Measurements from ENCODE around the gene ARL6.

The ARL6 gene, protein sequence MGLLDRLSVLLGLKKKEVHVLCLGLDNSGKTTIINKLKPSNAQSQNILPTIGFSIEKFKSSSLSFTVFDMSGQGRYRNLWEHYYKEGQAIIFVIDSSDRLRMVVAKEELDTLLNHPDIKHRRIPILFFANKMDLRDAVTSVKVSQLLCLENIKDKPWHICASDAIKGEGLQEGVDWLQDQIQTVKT

DNA sequence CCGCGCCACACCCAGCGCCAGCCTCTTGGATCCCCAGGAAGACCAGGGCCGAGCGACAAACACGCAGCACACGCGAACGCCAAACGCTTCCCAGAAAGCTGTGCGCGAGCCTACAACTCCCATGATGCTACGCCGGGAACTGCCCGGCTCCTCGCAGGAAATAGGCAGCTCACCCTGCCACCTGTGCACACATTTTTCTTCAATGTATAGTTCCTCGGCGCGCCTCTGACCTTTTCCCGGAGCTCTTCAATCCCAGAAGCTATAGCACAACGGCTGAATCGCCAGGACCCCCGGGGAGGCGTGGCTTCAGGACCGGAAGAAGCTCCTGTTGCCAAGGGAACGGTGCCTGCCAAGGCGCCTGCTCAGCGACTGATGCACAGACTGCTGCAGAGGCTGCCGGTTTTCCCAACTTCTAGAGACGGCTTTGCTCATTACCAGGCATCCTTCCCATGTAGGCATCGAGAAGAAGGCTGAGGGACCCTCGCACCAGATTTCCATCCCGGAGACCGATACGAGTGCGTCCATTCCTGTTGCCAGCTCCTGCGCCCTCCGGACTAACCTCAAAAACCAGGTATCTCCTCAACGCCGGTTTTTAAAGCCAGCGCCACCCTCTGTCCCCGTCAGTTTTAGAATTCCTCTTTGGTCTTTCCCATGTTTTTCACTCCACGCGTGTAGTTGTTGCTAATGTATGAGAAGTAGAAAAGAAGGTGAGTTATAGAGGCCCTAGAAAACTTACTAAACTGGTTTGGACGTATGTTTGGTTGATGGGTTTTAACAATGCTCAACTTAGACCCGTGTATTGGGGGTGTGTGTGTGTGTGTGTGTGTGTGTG is at the start of gene ARL6:
Gene ARL6, plus strand, starts transcription at position 352 of the 832 bp plus-strand sequence. CDS start 3,350 bp downstream, outside the sequence.
- DNase-seq (ENCODE audit: low spot score): peak; percentile 74
- Mint-ChIP-seq H3K36me3 (ENCODE audit: low read depth) (no peaks in the 10 kb centered on the region), H3K4me3 (peak within 1 kb of the TSS; percentile 97), H3K27me3 (ENCODE audit: low read depth) (peaks cover 4% of the 10 kb centered on the region), H3K27ac (peak within 1 kb of the TSS; percentile 89), H3K4me1 (ENCODE audit: low read depth) (peaks cover 21% of the 10 kb centered on the region), H3K9me3 (no peaks in the 10 kb centered on the region)

- H3K27ac Mint-ChIP-seq: no peak overlapping the region
Measured at GRCh38 chr3:97719156-97719821, 45.3 kb upstream of the ARL6 start.

GRCh38 chr3:97720417-97720816 is 44.1 kb upstream of the ARL6 start:
- Mint-ChIP-seq H3K27ac (no peak overlapping the region), H3K4me3 (no peak overlapping the region), H3K27me3 (ENCODE audit: low read depth) (peaks cover 4% of the 10 kb centered on the region), H3K9me3 (no peaks in the 10 kb centered on the region), H3K4me1 (ENCODE audit: low read depth) (no peaks in the 10 kb centered on the region), H3K36me3 (ENCODE audit: low read depth) (no peaks in the 10 kb centered on the region)
- no peak for DNase-seq (ENCODE audit: low spot score)

More at GRCh38 chr3:97719156-97719821, 45.3 kb upstream of the ARL6 start:
- no peak overlapping the region for H3K4me3 Mint-ChIP-seq
- H3K9me3 Mint-ChIP-seq: no peaks in the 10 kb centered on the region
- DNase-seq (ENCODE audit: low spot score): peak; percentile 41
- H3K27me3 Mint-ChIP-seq (ENCODE audit: low read depth): peaks cover 4% of the 10 kb centered on the region
- H3K4me1 Mint-ChIP-seq (ENCODE audit: low read depth): no peaks in the 10 kb centered on the region
- H3K36me3 Mint-ChIP-seq (ENCODE audit: low read depth): no peaks in the 10 kb centered on the region

GRCh38 chr3:97721446-97721845 is 43.1 kb upstream of the ARL6 start:
- Mint-ChIP-seq H3K4me3 (no peak overlapping the region), H3K27me3 (ENCODE audit: low read depth) (peaks cover 4% of the 10 kb centered on the region), H3K4me1 (ENCODE audit: low read depth) (no peaks in the 10 kb centered on the region), H3K36me3 (ENCODE audit: low read depth) (no peaks in the 10 kb centered on the region), H3K27ac (no peak overlapping the region), H3K9me3 (no peaks in the 10 kb centered on the region)
- DNase-seq (ENCODE audit: low spot score): no peak

GRCh38 chr3:97736928-97737327 is 27.6 kb upstream of the ARL6 start:
- Mint-ChIP-seq H3K4me3 (no peak overlapping the region), H3K27me3 (ENCODE audit: low read depth) (peaks cover 9% of the 10 kb centered on the region), H3K36me3 (ENCODE audit: low read depth) (no peaks in the 10 kb centered on the region), H3K9me3 (no peaks in the 10 kb centered on the region), H3K4me1 (ENCODE audit: low read depth) (peaks cover 2% of the 10 kb centered on the region), H3K27ac (no peak overlapping the region)
- no peak for DNase-seq (ENCODE audit: low spot score)

DNA sequence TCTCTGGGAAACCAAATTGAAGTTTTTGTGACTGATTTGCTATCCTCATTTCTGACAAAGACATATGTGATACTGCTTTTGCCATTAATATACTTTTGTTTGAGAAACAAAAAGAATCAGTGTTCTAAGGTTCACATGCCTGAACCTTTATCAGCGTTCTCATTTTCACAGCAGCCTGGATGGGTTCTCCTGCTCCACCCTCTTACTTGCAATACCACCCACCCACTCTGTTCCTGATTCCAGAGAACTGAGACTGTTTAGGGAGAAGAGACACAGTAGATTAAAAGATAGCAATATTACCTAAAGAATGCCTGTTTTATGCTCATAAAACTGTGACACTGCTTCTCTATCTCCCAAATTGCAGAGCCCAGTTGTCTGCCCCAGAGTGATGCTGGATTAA is 25.8 kb upstream of the ARL6 start:
- Mint-ChIP-seq H3K36me3 (ENCODE audit: low read depth) (no peaks in the 10 kb centered on the region), H3K9me3 (no peaks in the 10 kb centered on the region), H3K4me1 (ENCODE audit: low read depth) (peaks cover 2% of the 10 kb centered on the region), H3K4me3 (no peak overlapping the region), H3K27ac (no peak overlapping the region), H3K27me3 (ENCODE audit: low read depth) (peaks cover 9% of the 10 kb centered on the region)
- no peak for DNase-seq (ENCODE audit: low spot score)

DNA sequence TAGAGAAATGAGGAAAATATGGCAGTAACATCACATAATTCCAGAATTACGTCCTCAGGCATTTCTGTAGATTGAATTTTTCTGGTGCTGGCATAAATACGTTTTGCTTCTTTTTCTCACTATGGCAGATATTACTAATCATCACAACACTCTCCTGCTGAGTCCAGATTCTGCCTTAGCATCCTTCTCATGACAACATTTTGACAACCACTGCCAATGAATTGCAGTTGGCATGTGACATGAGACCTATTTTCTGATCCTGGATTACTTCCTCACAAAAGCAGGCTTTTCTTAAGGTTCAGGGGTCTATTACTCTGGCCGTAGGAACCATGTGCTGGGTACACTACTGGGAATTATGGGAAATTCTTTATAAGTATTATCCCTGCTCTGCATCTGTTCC is 22.5 kb upstream of the ARL6 start:
- H3K4me1 Mint-ChIP-seq (ENCODE audit: low read depth): no peaks in the 10 kb centered on the region
- no peak overlapping the region for H3K4me3 Mint-ChIP-seq
- H3K27ac Mint-ChIP-seq: no peak overlapping the region
- H3K27me3 Mint-ChIP-seq (ENCODE audit: low read depth): peaks cover 8% of the 10 kb centered on the region
- no peak for DNase-seq (ENCODE audit: low spot score)
- no peaks in the 10 kb centered on the region for H3K9me3 Mint-ChIP-seq
- no peaks in the 10 kb centered on the region for H3K36me3 Mint-ChIP-seq (ENCODE audit: low read depth)

- no peak for DNase-seq (ENCODE audit: low spot score)
- Mint-ChIP-seq H3K27ac (no peak overlapping the region), H3K4me3 (no peak overlapping the region), H3K9me3 (no peaks in the 10 kb centered on the region), H3K36me3 (ENCODE audit: low read depth) (no peaks in the 10 kb centered on the region), H3K27me3 (ENCODE audit: low read depth) (peaks cover 8% of the 10 kb centered on the region), H3K4me1 (ENCODE audit: low read depth) (no peaks in the 10 kb centered on the region)
Measured at GRCh38 chr3:97744289-97744688, 20.3 kb upstream of the ARL6 start.

- DNase-seq (ENCODE audit: low spot score): no peak
- Mint-ChIP-seq H3K4me1 (ENCODE audit: low read depth) (peaks cover 21% of the 10 kb centered on the region), H3K27ac (peak overlapping the region; percentile 89), H3K4me3 (peak overlapping the region; percentile 97), H3K27me3 (ENCODE audit: low read depth) (peaks cover 11% of the 10 kb centered on the region), H3K9me3 (no peaks in the 10 kb centered on the region), H3K36me3 (ENCODE audit: low read depth) (no peaks in the 10 kb centered on the region)
Measured at GRCh38 chr3:97763586-97764406, 762 bp upstream of the ARL6 start.

DNA sequence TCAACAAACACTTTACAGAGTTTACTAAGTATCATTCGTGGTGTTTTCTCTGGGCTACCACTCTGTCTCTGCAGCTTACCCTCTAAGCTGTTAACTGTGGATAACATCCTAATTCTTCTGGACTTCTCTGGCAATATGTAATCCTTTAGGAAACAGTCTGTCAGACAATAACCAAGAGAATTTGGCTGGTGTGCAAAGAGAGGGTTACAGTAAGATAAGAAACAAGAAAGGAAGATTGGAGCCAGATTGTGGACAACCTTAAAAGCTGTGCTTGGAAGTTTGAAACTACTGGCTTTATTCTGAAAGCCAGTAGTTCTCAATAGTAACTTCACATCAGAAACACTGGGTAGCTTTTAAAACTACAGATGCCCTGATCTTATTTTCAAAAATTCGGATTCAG is 778 bp downstream of the ARL6 start:
- Mint-ChIP-seq H3K9me3 (no peaks in the 10 kb centered on the region), H3K36me3 (ENCODE audit: low read depth) (peaks cover under 1% of the 10 kb centered on the region), H3K27me3 (ENCODE audit: low read depth) (peaks cover 4% of the 10 kb centered on the region), H3K4me3 (peak overlapping the region; percentile 97), H3K4me1 (ENCODE audit: low read depth) (peaks cover 21% of the 10 kb centered on the region), H3K27ac (peak overlapping the region; percentile 89)
- DNase-seq (ENCODE audit: low spot score): no peak

GRCh38 chr3:97772926-97773325 is 8.4 kb downstream of the ARL6 start:
- H3K4me3 Mint-ChIP-seq: no peak overlapping the region
- H3K9me3 Mint-ChIP-seq: peaks cover 3% of the 10 kb centered on the region
- DNase-seq (ENCODE audit: low spot score): no peak
- H3K36me3 Mint-ChIP-seq (ENCODE audit: low read depth): peaks cover 7% of the 10 kb centered on the region
- H3K4me1 Mint-ChIP-seq (ENCODE audit: low read depth): no peaks in the 10 kb centered on the region
- no peaks in the 10 kb centered on the region for H3K27me3 Mint-ChIP-seq (ENCODE audit: low read depth)
- H3K27ac Mint-ChIP-seq: no peak overlapping the region

GRCh38 chr3:97778152-97778551 is 13.6 kb downstream of the ARL6 start:
- no peak for DNase-seq (ENCODE audit: low spot score)
- H3K27me3 Mint-ChIP-seq (ENCODE audit: low read depth): no peaks in the 10 kb centered on the region
- H3K9me3 Mint-ChIP-seq: no peaks in the 10 kb centered on the region
- no peaks in the 10 kb centered on the region for H3K4me1 Mint-ChIP-seq (ENCODE audit: low read depth)
- H3K36me3 Mint-ChIP-seq (ENCODE audit: low read depth): peaks cover 1% of the 10 kb centered on the region
- H3K4me3 Mint-ChIP-seq: no peak overlapping the region
- no peak overlapping the region for H3K27ac Mint-ChIP-seq

GRCh38 chr3:97793420-97794019 is 29.0 kb downstream of the ARL6 start:
- no peaks in the 10 kb centered on the region for H3K36me3 Mint-ChIP-seq (ENCODE audit: low read depth)
- H3K27ac Mint-ChIP-seq: no peak overlapping the region
- H3K27me3 Mint-ChIP-seq (ENCODE audit: low read depth): no peaks in the 10 kb centered on the region
- peaks cover 1% of the 10 kb centered on the region for H3K4me1 Mint-ChIP-seq (ENCODE audit: low read depth)
- no peaks in the 10 kb centered on the region for H3K9me3 Mint-ChIP-seq
- H3K4me3 Mint-ChIP-seq: no peak overlapping the region
- DNase-seq (ENCODE audit: low spot score): no peak

Measured in T-helper 2 cell treated with Interferon-gamma antibody and Interleukin-4, amounts not matched to agents 5 μg/mL and 100 μg/mL, for 36 hours (primary cell).